Measurements from ENCODE around the gene ABCA3. TPM values are rescaled to one million over a fixed set of nuclear protein-coding genes. Genes with fewer than 3 reads are reported as not detected.
A peak's percentile ranks its signal among the peaks of the same experiment; 100 is the strongest.
"Not testable (repeated sequence)": the region's sequence is repeated elsewhere in the genome, so short reads cannot be mapped to it uniquely, and the experiment has no call there.

Gene ABCA3
- 10 to 100 TPM in 2 of 5 donors, 1 to 10 TPM in 3; 6.8 to 16.1 (median 7.3) TPM for polyA plus RNA-seq (ENCODE audit: insufficient read depth in 1 of 5, insufficient read length in 5 of 5, low replicate concordance in 1 of 5)
- long read RNA-seq, donor 1, partial matches to known transcripts, result 11 of 11 reads
- long read RNA-seq, donor 1, other reads (novel, unspliced or antisense), result 0 of 11 reads
- long read RNA-seq, donor 2, result 0 reads
- long read RNA-seq, donor 3, partial matches to known transcripts, result 6 of 6 reads
- long read RNA-seq, donor 3, other reads (novel, unspliced or antisense), result 0 of 6 reads
- long read RNA-seq, donor 4, partial matches to known transcripts, result 9 of 9 reads
- long read RNA-seq, donor 4, other reads (novel, unspliced or antisense), result 0 of 9 reads
- long read RNA-seq, donor 5, result 0 reads
- long read RNA-seq, donor 6, full-length matches to known transcripts, result 2 of 2 reads
- long read RNA-seq, donor 6, partial matches to known transcripts, result 0 of 2 reads
- long read RNA-seq, donor 6, other reads (novel, unspliced or antisense), result 0 of 2 reads
- long read RNA-seq, donor 7, result 0 reads
- long read RNA-seq, donor 8, result 0 reads

DNA sequence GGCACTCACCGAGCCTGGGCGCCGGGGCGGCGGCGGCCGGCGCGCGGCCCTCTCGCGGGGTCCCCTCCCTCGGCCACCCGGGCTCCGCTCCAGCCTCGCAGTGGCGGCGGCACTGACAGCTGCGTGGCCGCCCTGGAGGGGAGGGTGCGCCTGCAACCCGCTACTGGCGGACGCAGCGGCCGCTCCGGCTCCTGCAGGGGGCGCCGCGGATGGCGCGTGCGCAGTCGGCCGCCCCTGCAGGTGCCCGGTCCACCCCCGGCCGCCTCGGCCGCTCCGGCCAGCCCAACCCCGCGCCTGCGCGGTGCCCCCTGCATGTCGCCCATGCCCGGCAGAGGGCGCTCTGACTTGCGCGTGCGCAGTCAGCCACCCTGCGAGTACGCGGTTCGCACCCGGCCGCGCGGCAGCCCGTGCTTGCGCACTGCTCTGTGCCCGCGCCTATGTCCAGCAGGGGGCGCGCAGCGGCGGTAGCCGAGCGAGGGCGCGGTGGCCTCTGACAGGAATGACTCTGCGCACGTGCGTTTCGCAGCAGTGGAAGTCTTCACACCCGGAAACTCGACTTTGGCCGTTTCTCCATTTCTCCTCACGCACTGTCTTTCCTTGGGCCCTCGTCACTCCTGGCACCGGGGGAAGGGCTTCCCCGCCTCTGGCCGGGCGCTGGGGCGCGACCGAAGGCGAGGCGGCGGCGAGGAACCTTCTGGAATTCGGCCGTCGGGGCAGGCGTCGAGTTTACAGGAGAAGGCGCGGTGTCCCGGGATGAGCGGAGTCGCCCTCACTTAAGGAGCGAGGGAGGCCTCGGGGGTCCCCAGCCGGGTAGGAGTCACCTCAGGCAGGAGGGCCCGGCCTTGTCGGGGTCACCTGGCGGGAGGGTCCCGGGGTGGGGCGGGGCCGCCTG lies at the start of gene ABCA3:
TSS of gene ABCA3 (minus strand) at position 165 of the 892 bp plus-strand sequence. CDS start 14,262 bp downstream, outside the sequence.
- DNase-seq, result peak; percentile 95 to 96

DNA sequence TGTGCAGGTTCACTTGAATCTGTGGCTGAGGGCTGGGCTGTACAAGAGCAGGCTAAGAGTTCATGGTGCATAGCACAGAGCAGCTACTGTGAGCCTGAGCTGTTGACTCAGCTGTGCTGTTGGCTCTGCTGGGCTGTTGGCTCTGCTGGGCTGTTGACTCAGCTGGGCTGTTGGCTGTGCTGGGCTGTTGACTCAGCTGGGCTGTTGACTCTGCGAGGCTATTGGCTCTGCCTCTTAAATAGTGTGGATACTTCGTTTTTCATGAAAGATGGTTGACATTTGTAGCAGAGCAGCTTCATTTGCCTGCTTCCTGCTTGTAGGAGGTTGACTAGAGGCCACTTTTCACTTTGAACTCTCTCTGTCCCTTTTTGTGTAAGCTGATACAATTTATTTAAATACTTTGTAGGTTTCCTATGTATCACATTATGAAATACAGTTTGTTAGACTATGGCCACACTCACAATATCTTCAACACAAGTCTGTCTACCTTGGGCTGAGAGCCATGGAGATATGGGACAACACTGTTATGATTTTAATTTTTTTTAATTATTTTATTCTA lies 48.4 kb upstream of the ABCA3 start:
- no peak for DNase-seq

DNA sequence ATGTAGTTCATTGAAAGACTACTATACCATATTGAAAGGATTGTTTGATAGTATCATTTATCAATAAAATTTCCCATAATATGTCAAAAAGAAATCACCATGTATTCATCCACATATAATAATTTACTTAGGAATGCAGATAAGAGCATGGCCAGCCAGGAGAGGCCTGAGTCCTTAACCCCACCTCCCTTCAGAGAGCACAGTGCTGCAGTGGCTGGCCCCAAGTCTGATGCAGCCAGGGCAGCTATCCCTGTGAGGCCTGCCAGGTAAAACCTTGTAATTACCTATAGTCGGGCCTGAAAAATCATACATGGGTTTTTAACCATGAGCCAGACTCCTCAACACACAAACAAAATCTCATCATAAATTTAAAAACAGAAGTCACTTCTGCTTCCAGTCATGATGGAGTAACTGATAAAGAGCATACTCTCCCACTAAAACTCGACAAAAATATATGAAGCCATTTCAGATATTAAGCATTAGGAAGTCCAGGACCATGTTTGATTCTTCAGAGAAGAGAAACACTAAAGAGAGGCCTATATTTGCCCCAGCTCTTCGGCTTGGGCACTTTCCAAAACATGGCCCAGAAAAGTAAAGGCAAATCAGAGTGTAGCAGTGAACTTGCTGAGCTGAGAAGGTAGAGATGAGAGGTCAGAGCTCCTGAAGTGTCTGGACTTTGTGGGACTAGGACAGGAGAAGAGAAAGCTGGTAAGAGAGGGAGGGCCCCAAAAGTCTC lies 47.8 kb upstream of the ABCA3 start:
- no peak for DNase-seq

DNA sequence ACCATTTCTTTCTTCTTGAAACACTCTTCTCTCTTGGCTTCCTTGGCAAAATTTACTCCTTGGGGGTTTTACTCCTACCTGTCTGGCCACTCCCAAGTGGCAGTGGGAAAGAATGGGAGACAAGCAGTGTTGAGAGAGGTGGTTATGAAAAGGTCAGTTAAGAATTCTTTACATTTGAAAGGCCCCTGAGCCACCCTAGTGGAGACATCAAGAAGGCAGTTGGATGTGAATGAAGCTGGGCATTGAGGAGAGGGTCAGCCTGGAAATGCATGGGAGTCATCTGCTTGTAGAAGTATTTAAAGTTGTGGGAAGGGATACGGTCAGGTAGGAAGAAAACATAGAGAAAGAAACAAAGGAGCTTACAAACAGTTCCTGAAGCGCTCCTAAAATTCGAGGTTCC lies 46.5 kb upstream of the ABCA3 start:
- no peak for DNase-seq

DNA sequence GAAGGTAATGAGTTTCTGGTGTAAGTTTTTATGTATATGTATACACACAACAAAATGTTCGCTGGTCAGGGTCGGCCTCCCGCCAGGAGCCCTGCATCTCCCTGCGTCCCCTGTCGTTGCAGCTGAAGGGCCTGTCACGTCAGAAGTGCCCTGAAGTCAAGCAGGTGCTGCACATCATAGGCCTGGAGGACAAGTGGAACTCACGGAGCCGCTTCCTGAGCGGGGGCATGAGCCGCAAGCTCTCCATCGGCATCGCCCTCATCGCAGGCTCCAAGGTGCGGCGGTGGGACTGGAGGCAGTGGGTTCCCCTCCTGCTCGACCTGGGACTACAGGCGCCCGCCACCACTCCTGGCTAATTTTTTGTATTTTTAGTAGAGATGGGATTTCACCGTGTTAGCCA lies 45.5 kb upstream of the ABCA3 start:
- not testable (repeated sequence) for DNase-seq

DNA sequence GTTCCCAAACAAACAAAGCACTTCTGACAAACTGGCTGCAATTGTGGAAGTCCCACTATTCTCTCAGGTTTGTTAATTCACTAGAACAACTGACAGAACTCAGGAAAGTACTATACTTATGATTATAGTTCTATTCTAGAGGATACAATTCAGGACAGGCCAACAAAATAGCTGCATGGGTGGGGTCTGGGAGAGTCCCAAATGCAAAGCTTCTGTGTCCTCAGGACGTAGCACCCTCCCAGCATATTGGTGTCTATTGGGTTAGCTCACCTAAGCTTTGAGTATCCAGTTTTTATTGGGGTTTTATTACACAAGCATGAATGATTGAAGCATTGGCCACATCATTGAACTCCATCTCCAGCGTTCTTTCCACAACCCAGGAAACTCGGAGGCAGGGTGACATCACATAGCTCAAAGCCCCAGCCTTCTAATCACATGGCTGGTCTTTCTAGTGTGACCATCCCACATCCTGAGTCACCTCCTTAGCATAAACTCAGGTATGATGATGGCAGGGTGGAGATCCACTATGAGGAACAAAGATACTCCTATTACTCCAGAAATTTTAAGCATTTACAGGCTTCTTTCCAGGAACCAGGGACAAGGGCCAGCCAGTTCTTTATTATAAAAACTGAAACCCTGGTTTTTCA lies 44.8 kb upstream of the ABCA3 start:
- DNase-seq, result peak in 1 of 2 donors; percentile 3

DNA sequence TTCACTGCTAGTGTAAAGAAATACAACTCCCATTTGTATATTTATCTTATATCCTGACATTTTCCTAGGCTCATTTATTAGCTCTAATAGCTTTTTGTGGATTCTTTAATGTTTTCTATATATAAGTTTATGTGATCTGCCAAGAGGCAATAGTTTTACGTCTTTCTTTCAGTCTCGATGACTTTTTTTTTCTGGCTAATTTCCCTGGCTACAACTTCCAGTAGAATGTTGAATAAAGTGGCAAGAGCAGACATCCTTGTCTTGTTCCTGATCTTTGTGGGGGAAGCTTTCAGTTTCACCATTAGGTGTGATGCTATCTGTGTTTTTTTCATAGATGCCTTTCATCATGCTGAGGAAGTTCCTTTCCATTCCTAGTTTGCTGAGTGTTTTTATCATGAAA lies 43.9 kb upstream of the ABCA3 start:
- no peak for DNase-seq

DNA sequence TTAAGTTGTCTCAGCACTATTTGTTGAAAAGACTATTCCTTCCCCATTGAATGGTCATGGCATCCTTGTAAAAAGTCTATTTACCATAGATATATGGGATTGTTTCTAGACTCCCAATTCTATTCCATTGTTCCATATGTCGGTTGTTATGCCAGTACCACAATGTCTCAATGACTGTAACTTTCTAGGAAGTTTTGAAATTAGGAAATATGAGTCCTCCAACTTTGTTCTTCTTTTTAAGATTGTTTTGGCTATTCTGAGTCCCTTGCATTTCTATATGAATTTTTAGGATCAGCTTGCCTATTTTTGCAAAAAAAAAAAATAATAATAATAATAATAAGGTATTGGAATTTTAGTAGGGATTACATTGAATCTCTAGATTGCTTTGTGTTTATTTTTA lies 43.0 kb upstream of the ABCA3 start:
- DNase-seq, result no peak

DNA sequence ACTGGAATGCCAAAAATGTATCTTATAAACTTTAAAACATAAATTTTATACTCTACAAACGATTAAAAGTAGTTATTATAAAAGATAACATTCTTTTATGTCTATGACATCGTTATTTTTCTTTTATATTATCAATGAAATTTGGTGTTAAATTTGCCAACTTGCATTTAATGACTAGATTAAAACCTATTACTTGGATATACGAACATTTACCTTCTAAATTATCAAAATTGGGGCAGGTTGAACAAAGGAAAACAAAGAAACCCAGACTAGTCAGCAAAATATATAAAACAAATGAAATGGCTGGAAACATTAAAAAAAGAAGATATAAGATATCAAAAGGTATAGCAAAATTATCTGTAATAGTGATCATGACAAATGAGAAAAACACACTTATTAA lies 34.1 kb upstream of the ABCA3 start:
- no peak for DNase-seq

DNA sequence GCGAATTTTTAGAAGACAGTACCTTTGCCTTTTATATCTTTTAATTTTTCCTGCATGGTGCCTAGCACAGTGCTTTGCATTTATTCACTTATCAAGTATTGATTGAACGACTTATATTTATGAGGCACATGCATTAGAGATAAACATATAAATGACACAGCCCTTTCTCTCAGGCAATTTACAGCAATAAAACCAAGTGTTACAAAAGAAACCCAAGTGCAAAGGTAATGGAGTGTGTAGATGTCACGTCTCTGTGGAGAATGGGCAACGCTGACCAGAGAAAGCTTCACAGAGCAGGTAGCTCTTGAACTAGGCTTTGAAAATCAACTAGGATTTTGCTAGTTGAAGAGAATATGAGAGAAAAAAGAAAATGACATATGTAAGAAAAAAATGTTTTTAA lies 32.6 kb upstream of the ABCA3 start:
- DNase-seq, result no peak

DNA sequence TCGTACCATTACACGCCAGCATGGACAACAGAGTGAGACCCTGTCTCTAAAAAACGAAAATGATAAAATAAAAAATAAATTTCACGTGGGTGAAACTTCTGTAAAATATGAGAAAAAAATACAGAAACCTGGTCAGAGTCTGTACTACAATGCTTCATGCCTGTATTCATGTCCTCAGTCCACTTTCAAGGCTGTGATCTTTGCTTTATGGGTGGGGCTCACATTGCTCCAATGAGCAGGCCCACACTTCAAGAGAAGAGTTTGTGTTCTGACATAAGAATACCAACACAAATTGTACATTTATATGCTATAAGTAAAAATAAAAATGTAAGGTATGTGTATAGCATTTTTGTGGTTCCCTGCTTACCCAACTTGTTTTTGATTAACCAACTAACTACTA lies 32.2 kb upstream of the ABCA3 start:
- DNase-seq, result no peak

DNA sequence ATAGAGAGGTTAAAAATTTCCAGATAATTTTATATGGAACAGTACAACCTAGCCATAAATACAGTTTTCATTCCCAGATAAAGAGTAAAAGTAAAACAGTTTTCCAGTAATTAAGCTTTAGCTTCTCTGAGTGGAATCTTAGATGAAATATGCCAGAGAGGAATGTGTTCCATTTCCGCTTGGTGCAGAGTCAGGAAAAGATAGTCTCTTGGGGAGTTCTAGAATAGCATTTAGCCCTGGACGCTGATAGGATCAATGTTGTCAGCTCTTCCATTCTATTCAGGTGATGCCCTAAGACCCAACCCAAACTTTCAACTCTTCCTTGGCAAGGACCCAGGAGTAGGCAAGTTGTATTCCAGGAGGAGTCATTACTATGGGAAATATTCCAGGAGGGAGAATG lies 30.9 kb upstream of the ABCA3 start:
- DNase-seq, result no peak

DNA sequence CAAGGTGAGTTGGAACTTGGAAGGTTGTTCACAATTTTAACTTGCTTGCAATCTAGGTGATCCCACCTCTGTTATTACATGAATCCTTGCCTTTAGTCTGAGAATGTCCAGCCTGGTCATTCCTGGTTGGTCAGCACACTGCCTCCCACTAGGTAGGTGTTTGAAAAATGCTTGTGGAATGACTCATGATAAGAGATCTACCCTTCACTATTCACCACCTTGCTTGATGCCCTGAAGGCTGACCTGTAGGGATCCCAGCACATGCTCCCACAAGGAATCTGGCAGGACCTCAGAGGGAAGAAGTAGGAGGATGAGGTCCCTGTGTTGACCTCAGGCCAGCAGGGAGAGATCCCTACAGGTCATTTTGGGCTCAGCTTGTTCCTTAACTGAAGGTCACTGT lies 30.2 kb upstream of the ABCA3 start:
- DNase-seq, result no peak

DNA sequence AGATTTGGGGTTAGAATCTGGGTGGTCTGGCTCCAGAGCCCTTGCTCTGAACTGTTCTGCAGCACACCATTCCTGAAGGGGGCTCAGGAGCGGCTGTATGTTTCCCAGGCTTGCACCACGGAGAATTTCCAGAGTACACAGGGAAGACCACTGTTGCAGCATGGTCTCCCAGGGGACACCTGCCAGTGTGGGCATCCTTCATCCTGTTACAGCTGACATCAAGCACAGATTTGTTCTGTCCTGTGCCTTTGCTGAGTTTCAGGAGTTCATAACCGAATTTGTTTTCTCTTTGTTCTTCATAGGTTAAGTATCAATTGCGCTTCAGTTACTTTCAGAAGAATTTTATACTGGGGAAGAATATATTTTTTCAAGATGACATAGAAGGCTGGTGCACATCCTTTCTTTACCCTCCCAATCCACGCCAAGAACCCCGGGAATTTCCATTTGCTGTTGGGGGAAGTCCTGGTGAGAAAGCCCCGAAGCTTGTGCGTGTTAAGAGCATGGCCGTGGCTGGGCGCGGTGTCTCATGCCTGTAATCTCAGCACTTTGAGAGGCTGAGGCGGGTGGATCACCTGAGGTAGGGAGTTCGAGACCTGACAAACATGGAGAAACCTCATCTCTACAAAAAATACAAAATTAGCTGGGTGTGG lies 26.3 kb upstream of the ABCA3 start:
- DNase-seq, result no peak

DNA sequence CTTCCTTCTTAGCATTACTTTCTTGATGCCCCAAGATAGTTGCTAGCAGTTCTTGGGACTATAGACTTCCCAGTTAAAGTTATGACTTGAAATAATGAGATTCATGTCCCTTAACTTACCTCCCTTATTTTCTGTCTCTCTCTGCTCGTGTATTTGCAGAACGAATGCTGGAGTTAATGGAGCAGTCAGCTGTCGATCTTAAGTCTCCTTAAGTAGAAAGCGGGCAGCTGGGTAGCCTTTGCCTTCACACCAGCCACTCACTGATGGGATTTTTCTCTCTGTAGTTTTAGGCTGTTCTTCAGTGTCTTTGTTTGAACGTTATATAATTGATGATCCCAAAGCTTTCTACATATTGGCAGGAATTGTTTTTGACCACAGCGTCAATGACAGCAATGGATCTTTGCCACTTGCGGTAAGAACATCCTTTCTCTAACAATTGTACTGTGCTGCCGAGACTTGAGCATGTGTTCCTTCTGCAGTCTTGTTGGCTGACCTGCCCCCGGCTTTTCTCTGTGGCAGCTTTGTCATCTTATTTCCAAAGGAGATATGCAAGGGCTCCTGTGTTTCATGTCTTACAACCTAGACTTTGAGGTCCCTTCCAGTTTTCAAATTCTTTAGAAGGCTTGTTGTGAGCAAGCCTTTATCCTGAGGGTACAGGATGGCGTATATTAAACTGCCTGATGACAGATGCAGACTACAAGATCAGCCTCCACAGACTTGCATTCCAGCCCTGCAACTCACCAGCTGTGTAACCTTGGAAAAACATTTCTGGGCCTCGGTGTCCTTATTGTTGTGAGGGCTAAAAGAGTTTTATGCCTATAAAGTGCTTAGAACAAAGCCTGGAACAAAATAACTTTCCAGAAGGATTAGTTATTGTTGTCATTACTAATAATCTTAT lies 25.1 kb upstream of the ABCA3 start:
- DNase-seq, result no peak

DNA sequence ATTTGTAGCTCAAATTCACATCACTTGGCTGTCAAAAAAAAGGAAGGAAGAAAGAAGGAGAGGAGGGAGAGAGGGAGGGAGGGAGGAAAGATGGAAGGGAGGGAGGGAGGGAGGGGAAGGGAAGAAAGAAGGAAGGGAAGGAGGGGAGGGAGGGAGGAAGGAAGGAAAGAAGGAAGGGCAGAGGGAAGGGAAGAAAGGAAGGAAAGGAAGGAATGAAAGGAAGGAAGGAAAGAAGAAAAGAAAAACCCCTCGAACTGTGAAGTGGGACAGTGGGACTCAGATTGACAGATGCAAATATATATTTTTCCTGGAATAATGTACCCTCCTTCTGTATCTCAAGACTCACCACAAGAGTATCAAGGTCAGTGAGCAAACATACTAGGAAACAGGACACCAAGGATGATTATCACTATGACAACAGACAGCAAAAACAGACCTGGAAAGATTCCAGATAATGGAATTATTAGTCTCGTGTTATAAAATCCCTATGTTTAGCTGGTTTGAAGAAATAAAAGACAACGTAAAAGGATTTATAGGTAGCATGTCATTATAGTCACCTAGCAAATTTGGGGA lies 24.2 kb upstream of the ABCA3 start:
- no peak for DNase-seq

DNA sequence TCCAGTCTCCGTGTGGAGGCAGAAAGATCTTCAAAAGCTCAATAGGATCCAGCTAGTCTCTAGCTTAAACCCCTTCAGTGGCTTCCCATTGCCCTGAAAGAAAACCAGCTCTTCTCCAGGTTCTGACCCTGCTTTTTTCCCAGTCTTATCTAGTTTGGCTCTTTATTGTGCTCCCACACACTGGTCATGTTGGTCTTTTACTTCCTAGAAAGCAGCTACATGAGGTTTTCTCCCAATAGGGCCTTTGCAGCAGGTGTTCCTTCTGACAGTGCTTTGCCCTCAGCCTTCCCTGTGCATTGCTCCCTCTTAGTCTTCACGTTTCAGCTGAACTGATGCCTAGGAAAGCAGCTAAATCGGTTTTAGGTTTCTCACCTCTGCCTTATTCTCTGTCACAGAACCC lies 21.7 kb upstream of the ABCA3 start:
- DNase-seq, result no peak

DNA sequence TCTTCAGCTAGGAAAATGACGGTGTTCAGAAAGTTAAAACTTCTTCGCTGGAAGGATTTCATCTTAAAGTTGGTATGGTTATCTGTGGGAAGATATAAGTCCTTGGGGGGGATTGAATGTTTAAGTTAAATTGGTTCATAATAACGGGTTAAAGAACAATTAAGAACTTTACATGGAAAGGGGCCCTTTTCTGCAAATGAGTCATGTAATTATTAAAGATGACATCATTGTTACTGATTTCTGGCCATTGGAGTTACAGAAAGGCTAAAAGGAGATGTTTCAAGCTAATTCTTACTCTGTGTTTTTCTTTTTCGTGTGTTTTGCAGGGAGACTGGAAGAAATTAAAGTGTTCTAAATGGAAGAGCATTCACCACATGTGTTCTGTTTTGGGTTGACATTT lies 20.6 kb upstream of the ABCA3 start:
- no peak for DNase-seq

DNA sequence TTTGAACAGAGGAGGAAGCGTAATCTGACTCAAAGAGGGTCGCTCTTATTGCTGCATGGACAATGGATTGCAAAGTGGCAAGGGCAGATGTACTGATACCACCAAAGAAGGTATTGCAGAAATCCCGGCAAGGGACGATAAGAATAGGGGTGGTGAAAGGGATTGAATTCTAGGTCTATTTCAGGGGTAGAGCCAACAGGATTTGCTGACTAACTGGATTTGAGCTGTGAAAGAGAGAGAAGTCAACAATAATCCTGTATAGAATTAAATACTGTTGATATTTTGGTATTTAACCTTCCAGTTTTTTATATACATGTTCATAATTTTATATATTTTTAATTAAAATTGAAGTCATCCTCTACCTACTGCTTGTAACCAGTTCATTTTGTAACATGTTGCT lies 19.4 kb upstream of the ABCA3 start:
- no peak for DNase-seq
